HG03469 (cell line): ENCODE data around the gene DIP2B.
"Not testable (repeated sequence)": the region's sequence is repeated elsewhere in the genome, so short reads cannot be mapped to it uniquely, and the experiment has no call there.

ENCODE experiments used
- ATAC-seq: cut with Tn5 transposase; IDR thresholded peaks from one replicate; pipeline ENCODE4 v1.9.1; 2021; ENCODE audit warnings: mild to moderate bottlenecking, moderate library complexity, moderate number of reproducible peaks; ENCODE audit not compliant: unreplicated experiment

The DIP2B gene, protein sequence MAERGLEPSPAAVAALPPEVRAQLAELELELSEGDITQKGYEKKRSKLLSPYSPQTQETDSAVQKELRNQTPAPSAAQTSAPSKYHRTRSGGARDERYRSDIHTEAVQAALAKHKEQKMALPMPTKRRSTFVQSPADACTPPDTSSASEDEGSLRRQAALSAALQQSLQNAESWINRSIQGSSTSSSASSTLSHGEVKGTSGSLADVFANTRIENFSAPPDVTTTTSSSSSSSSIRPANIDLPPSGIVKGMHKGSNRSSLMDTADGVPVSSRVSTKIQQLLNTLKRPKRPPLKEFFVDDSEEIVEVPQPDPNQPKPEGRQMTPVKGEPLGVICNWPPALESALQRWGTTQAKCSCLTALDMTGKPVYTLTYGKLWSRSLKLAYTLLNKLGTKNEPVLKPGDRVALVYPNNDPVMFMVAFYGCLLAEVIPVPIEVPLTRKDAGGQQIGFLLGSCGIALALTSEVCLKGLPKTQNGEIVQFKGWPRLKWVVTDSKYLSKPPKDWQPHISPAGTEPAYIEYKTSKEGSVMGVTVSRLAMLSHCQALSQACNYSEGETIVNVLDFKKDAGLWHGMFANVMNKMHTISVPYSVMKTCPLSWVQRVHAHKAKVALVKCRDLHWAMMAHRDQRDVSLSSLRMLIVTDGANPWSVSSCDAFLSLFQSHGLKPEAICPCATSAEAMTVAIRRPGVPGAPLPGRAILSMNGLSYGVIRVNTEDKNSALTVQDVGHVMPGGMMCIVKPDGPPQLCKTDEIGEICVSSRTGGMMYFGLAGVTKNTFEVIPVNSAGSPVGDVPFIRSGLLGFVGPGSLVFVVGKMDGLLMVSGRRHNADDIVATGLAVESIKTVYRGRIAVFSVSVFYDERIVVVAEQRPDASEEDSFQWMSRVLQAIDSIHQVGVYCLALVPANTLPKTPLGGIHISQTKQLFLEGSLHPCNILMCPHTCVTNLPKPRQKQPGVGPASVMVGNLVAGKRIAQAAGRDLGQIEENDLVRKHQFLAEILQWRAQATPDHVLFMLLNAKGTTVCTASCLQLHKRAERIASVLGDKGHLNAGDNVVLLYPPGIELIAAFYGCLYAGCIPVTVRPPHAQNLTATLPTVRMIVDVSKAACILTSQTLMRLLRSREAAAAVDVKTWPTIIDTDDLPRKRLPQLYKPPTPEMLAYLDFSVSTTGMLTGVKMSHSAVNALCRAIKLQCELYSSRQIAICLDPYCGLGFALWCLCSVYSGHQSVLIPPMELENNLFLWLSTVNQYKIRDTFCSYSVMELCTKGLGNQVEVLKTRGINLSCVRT (N-terminal part only)

DNA sequence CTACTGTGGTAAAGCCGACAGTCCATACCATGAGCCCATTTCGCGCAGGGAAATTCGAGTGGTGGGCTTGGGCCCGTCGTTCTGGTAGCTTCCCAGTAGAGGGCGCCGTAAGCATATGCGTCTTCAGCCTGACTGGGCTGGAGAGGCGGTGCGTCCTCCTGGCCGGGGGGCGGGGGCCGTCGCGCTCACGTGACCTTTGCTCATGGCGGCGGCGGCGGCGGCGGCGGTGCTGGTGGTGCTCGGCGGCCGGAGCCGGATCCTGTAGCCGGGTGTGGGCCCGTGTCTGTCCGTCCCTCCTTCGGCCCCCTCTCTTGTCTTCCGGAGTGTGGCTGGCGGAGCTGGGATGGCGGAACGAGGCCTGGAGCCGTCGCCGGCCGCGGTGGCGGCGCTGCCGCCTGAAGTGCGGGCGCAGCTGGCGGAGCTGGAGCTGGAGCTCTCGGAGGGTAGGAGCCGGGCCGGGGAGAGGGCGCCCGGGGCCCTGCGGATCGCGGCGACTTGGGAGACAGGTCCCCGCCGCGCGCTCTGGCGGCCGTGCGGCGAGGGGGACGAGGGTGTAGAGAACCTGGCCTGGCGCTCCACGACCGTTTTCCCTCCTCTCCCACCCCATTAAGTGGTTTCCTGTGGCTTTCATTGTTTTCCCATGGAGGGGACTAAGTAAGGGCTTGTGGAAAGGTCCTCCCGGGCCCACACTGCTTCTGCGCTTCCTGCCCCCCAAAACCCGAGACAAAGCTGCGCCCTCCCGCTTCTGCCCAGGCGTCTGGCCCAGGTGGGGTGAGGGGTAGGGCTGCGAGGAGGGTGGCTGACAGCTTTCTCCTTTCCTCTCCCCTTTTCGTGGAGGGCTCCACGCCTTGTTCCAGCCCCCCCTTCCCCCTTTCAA lies at the start of gene DIP2B:
DIP2B (plus strand) TSS at position 188 of the 877 bp plus-strand sequence; CDS start at position 344, 156 bp downstream.
- peak; percentile 48 for ATAC-seq

DNA sequence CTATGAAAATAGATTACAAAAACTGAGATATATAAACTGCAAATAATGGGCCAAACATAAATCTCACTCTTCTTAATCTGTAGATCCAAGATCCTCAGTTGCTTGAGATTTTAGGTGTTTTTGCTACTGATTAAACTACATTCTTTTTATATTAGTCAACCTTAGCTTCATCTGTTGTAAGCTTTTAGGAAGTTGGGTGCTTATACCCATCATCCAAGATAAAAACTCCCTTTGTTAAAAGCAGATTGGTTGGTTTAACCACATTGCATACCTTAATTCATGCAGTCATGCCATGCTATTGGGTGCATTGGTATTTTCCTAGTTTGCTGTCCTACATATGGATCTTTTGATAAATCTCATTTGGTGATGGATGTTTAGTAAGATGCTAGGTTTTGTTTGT lies 46.2 kb upstream of the DIP2B start:
- no peak for ATAC-seq

DNA sequence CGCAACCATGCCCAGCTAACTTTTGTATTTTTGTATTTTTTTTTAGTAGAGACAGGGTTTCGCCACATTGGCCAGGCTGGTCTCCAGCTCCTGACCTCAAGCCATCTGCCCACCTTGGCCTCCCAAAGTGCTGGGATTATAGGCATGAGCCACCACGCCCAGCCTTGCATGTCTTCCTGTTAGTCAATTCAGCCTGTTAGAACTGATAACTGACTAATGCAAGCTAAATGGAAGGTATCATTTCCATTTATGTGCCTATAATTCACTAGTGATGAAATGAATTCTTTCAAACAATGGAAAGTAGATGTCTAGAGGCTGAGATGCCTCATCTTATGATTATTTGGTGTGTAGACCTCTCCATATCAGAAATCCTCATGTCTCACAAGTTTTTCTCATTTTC lies 37.3 kb upstream of the DIP2B start:
- no peak for ATAC-seq

DNA sequence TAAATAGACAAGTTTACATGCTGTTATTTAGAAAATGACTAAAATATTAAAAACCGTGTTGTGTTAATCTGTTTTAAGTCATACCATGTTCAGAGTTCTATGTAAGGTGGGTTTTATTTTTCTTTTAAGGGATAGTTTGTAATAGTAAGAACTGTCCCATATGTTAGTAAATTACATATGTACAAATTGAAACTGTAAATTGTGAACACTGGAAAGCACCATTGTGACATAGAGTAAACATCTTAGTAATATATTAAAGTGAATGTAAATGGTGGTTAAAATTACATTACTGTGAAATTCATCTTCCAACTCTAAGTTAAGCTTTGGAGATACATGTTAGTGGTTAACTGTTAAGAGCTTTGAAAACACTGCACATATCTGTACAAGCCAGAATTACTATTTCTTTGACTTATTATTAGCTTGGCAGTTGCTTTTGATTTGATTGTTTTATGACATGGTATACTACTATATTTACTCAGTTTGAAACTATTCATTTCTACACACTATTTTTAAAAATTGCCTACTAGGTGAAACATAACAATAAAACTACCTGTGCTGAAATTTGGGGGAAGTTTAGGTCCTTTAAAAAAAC lies 27.4 kb upstream of the DIP2B start:
- ATAC-seq, result no peak

DNA sequence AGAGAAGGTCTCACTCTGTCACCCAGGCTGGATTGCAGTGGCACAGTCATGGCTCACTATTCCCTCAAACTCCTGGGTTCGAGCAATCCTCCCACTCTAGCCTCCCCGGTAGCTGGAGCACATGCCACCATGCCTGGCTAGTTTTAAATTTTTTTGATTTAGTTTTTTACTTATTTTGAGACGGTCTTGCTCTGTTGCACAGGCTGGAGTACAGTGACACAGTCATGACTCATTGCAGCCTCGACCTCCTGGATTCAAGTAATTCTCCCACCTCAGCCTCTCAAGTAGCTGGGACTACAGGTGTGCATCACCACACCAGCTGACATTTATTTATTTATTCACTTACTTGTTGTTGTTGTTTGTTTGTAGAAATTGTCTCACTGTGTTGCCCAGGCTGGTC lies 22.2 kb upstream of the DIP2B start:
- no peak for ATAC-seq

DNA sequence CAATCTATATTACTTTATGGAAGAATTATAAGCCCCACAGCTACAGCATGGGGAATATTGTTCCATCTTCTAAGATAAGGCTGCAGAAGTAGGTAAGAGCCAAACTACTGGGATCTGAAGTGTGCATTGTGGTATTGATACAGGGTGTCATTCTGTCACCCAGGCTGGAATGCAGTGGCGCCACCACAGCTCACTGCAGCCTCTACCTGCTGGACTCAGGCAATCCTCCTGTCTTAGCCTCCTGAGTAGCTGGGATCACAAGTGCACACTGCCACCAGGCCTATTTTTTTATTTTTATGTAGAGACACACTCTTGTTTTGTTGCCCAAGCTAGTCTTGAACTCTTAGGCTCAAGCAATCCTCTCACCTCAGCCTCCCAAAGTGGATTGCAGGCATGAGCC lies 21.3 kb upstream of the DIP2B start:
- ATAC-seq, result no peak

DNA sequence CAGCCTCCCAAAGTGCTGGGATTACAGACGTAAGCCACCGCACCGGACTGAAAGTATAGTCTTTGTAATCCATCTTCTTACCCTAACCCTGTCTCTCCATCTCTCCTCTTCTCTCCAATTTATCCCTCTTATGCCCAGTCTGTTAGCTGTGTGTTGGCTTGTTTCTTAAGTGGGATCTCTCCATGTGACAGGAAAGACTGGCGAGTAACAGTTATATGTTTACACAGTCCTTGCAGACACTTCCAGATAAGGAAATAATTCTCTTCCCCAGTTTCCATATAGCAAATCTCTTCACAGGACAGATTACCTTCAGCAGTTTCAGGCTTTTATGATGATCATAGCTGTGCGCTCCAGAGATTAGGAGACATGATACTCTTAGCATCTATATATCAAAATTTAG lies 16.0 kb upstream of the DIP2B start:
- no peak for ATAC-seq

DNA sequence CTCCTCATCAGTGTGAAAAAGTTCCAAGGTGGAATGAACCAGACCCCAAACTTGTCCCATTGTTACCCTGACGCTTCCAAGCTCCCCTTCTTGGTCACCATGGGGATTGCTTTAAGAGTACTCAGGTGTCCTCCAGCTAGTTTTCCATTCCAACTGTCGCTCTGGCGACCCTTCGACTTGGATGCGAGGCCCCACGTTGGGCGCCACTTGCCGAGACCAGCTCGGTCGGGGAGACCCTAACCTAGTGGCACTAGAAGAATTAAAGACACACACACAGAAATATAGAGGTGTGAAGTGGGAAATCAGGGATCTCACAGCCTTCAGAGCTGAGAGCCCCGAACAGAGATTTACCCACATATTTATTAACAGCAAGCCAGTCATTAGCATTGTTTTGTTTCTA lies 6.7 kb upstream of the DIP2B start:
- not testable (repeated sequence) for ATAC-seq

DNA sequence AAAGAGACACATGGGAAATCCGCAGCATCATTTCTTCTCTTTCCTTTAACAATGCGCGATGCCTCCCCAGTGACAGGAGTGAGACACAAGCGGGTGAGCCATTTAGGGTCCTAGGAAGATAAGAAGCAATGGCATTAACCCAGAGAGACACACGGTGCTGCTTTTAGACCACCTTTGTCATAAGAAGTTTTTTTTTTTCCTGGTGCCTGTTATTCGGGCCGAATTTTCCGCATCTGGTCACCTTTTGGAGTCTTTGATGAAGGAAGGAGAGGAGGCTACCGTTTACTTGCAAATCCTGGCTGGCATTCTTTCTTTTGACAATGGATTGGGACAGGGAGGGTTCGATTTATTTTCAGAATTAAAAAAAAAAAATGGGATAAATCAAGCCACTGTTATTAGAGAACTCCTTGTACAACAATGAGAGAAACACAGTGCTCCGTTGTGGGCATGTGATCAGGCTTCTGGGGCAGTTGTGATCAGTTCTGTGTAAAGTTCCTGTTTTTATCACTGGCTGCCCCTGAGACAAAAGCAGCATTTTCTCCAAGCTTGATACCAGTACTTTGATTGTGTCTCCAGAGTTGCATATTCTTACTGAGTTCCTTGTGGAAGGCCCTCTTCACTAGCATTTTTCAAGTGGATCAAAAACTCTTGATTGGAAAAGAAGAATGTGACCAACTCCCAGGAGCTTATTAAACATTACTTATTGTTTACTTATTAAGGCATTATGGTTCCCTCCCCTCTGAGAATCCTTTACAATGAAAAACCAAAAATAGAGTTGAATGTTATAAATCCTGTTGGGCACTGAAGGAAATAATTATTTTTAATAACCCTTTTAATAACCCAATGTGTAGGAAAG lies 1.1 kb downstream of the DIP2B start:
- no peak for ATAC-seq

DNA sequence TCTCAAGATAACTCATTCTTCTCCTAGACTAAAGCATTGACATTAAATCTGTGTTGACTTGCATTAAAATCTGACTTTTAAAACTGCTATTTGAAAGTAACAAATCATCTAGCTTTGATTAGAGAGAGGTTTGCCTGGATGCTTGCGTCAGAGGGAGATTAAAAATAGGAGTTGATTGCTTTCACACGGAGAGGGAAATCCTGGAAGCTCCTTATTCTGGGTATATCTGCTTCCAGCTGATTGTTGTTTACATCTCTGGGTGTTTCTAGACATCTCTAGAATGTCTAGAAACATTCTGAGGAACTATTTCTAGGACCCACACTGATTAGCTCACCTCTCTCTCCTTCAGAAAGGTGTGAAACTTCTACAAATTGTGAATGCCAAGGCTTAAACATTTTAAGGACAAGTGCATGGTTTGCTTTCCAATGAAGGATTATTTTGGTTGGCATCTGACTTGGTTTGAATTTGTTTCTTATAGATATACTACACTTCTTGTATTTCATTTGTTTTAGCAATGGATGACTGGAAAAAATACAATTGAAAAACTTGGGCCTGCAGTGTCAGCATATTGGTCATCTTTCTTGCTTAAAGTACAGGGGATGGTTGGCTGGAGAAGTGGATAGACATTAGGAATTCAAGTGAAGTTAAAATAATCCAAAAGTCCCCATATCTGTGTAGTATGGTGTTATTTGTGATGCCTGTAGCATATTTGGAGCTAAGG lies 2.1 kb downstream of the DIP2B start:
- ATAC-seq, result no peak

DNA sequence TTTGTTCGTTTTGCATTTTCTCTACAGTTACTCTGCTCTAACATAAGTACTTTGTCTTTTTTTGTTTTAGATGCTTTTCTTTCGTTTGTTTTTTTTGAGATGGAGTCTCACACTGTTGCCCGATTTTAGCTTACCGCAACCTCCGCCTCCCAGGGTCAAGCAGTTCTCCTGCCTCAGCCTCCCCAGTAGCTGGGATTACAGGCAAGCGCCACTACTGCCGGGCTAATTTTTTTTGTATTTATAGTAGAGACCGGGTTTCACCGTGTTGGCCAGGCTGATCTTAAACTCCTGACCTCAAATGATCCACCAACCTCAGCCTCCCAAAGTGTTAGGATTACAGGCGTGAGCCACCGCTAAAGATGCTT lies 2.7 kb downstream of the DIP2B start:
- ATAC-seq, result no peak

DNA sequence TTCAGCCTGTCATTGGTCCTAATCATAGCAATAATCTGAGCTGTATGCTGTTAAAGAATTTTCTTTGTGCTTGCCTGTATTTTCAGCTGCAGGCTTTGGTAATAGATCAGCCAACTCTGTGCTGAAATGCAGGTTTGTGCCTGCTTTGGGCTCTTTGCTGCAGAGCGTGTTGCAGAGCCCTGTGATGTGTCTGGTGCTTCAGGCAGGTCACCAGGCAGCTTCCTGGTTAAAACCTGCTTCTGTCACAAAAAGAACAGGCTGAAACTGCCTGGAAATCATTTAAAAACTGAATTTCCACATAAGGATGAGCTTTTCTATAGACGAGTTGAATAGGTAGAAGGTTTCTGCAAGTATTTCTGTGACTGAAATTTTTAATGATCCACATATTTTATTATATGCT lies 3.1 kb downstream of the DIP2B start:
- no peak for ATAC-seq

DNA sequence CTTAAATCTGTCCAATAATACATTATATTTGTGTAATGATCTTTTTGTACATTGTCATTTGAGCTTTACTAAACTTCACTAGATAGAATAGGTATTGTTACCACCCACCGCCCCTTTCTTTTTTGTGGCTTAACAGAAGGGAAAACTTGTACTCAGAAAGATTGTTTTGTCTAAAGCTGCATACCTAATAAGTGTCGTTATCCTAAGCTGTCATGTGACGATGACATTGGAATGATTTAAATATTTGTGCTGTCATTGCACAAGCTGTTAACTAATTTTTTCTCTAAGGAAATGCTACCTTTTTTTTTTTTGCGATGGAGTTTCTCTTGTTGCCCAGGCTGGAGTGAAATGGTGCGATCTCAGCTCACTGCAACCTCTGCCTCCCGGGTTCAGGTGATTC lies 3.6 kb downstream of the DIP2B start:
- no peak for ATAC-seq

DNA sequence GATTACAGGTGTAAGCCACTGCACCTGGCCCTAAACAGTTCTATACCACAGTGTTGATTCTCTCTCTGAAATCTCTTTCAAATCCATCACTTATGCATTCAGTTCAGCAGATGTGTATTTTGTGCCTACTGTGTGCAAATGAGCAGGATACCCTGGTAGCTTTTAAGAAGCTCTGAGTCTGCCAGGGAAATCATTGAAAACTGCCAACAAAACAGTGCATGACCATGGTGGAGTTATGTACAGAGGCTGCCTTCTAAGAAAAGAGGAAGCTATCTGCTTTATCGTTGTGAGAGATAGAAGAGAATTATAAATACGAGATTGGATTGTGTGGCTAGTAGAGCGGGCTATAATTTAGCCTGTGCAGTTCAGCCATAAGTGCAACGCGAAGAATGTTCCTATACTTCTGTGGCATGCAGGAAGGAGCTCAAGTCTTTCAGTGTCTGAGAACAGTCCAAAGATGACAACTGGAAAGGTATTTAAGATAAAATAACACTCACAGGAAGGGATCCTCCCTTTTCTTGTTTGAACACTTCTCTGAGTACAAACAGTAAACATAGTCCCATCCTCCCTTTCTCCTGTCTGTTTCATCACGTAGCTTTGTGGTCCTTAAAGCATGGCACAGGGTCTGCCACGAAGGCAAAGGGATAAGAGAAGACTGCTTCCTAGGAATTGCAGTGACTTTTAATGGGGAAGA lies 4.3 kb downstream of the DIP2B start:
- no peak for ATAC-seq

DNA sequence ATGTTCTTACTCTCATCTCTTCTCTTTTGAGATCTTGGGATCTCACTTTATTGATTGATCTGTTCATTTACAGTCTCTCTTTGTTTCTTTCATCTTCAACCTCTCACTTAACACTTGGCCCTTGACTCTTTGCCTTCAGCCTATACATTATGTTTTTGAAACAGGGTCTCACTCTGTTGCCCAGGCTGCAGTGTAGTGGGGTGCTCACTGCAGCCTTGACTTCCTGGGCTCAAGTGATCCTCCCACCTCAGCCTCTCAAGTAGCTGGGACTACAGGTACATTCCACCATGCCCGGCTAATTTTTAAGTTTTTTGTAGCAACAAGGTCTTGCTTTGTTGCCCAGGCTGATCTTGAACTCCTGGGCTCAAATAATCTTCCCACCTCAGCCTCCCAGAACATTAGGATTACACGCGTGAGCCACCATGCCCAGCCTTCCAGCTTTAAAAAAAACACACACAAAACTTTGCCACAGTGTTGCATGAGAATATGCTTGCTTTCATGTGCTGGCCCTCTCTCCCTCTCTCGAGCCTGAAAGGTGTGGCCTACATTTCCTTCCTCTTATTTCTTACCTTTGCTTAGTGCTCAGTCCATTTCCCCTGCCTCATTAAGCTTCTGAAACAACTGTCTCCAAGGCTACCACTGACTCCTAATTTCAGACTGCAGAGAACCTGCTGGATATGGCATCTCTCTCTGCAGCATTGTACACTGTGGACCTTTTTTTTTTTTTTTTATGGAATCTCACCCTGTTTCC lies 9.9 kb downstream of the DIP2B start:
- no peak for ATAC-seq

DNA sequence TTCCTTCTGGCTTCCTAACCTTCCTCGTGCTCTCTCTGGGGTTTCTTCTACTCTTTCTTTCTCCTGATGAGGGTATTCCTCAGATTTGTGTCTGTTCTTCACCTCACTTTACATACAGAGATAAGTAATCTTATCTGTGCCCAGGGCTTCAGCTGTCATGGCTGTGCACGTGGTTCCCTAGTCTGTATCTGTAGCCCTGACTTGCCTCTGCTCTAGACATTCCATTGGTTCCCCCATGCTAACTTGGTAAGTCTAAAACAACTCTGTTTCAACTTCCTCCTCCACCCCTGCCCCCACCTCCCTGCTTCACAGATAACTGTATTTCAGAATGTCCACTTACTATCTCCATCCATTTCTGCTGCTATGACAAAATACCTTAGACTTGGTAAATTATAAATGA lies 10.8 kb downstream of the DIP2B start:
- no peak for ATAC-seq

DNA sequence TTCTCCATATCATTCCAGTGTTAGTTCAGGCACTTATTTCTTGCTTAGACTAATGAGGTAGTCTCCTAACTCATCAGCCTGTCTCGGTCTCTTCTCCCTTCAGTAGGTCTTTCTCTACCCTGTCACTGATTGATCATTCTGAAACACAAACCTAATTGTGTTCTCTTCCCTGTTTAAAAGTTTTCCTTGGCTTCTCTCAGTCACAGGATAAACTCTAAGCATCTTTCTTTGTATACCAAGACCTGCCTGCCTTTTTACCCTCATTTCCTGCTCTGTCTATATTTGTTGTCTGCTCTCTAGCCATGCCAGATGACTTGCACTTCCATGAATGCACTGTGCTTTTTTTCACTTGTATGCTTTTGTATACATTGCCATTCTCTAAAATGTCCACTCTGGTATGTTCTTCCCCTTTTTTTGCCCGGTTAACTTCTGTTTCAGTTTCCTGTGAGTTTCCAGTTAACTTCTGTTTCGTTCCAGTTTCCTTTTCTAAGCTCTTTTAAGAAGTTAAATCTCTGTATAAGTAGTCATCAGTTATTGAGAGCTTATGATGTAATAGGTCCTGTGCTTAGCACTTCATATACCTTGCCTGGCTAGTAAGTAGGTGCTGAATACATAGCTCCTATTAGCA lies 12.8 kb downstream of the DIP2B start:
- peak; percentile 67 for ATAC-seq
